Stomach smooth muscle (tissue), 2 donors: Measurements from ENCODE around the gene PROM2.

ENCODE experiments used
- H3K27ac ChIP-seq: one replicate; pipeline ENCODE4 v1.7.0; 2013; ENCODE audit warnings: mild to moderate bottlenecking, low read length, inconsistent platforms
- H3K27me3 ChIP-seq, 2 donors: one replicate each; pipeline ENCODE4 v1.7.0; 2013; ENCODE audit warnings: low read length in 2 of 2; ENCODE audit not compliant: insufficient read depth in 2 of 2, control insufficient read depth in 1 of 2
- H3K36me3 ChIP-seq, 2 donors: one replicate each; pipeline ENCODE4 v1.7.0; 2013; ENCODE audit warnings: low read length in 2 of 2; ENCODE audit not compliant: control insufficient read depth in 2 of 2, insufficient read depth in 2 of 2
- H3K4me1 ChIP-seq: one replicate; pipeline ENCODE4 v1.7.0; 2013; ENCODE audit warnings: low read length; ENCODE audit not compliant: control insufficient read depth, insufficient read depth
- H3K4me3 ChIP-seq, 2 donors: one replicate each; pipeline ENCODE4 v1.7.0; 2013; ENCODE audit warnings: low read length in 2 of 2
- H3K9ac ChIP-seq, 2 donors: one replicate each; pipeline ENCODE4 v1.7.0; 2013; ENCODE audit warnings: low read length in 2 of 2, mild to moderate bottlenecking in 1 of 2
- H3K9me3 ChIP-seq, 2 donors: one replicate each; pipeline ENCODE4 v1.7.0; 2013; ENCODE audit warnings: low read length in 2 of 2; ENCODE audit not compliant: control insufficient read depth in 2 of 2
- donor health status: healthy.
- donor health status: Pancreatic carcinoma.

Gene PROM2

DNA sequence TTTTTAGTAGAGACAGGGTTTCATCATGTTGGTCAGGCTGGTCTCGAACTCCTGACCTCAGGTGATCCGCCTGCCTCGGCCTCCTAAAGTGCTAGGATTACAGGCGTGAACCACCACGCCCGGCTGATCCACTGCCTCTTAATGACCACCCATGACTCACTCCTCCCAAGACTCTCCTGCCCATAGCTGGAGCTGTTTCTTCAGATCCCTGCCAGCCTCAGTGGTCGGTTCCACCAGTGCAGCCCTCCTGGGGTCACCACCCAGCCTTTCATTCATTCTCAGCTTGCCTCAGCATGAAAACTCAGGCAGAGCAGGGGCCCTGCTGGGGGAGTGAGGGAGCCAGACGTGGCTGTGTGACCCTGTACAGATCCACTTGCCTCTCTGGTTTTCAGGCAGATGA is 35.4 kb downstream of the PROM2 start:
- H3K4me1 ChIP-seq: peaks cover 6% of the 10 kb centered on the region
- no peak overlapping the region for H3K4me3 ChIP-seq
- no peaks in the 10 kb centered on the region for H3K9me3 ChIP-seq
- H3K36me3 ChIP-seq: no peaks in the 10 kb centered on the region
- no peak overlapping the region for H3K9ac ChIP-seq
- no peak overlapping the region for H3K27ac ChIP-seq
- H3K27me3 ChIP-seq: peaks cover 0 to 3% of the 10 kb centered on the region in 2 donors

DNA sequence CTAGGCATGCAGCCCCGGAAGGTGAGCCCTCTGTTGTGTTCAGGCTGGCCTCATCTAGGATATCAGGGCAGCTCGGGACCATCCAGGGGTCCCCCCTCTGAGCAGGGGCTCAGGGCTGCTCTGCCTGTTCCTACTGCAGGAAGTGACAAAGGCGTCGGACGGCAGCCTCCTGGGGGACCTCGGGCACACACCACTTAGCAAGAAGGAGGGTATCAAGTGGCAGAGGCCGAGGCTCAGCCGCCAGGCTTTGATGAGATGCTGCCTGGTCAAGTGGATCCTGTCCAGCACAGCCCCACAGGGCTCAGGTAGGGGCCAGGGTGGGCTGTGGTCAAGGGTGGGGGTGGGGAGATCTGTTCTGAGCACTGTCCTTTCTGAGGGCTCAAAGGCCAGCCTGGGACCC is 36.0 kb downstream of the PROM2 start:
- Histone ChIP-seq H3K9ac (no peak overlapping the region), H3K4me1 (peaks cover 5% of the 10 kb centered on the region), H3K4me3 (no peak overlapping the region), H3K27me3 (peaks cover 0 to 2% of the 10 kb centered on the region in 2 donors), H3K36me3 (no peaks in the 10 kb centered on the region), H3K27ac (no peak overlapping the region), H3K9me3 (no peaks in the 10 kb centered on the region)

DNA sequence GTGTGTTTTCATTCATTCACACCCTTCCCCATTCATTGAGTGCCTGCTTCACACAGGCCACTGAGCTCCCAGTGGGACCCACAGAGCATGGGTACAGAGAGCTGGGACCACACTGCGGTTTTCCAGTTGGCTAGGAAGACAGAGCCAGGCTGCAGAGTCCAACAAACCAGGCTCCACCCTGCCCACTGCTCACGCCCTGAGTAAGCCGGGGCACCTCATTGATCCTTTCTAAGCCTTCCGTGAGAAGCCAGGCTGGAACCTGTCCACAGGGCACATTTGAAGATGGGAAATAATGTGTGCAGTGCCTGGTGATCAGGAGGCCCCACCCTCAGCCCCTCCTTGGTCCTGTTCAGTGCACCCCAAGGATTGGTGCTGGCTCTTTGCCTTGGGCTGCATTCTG is 36.4 kb downstream of the PROM2 start:
- Histone ChIP-seq H3K4me1 (peaks cover 2% of the 10 kb centered on the region), H3K27ac (no peak overlapping the region), H3K9me3 (no peaks in the 10 kb centered on the region), H3K36me3 (no peaks in the 10 kb centered on the region), H3K27me3 (peaks cover 0 to 2% of the 10 kb centered on the region in 2 donors), H3K9ac (no peak overlapping the region), H3K4me3 (no peak overlapping the region)

DNA sequence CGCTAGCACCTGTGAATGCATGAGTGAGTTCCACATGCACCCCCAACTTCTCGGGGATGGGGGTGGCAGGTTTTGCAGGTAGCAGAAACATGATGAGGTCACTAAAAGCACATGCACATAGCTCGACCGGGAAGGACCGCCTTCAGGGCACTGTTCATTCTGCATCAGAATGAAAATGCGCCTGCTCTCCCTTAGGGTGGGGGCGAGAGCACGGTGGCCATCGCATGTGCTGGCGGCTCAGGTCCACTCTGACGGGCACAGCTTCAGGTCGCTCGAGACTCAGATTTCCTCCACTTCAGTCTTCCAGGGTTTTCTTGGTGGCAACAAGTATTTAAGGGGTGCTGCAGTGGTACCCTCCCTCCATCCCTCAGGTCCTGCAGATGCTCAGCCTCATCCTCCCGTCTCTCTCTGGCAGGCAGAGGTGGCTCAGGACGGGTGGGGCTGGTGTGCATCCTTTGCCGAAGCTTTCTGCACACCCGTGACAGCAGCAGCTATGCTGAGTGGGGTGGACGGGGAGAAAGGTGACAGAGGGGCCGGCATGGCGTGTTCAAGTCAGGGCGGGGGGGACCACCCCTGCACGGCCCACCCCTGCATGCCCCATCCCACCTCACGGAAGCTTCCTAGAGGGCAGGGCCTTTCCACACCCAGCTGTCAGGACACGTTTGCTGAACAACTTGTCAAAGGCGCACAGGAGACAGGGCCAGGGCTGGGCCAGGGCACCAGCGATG is 37.7 kb downstream of the PROM2 start:
- H3K27ac ChIP-seq: no peak overlapping the region
- peaks cover 0 to 2% of the 10 kb centered on the region in 2 donors for H3K27me3 ChIP-seq
- no peaks in the 10 kb centered on the region for H3K36me3 ChIP-seq
- no peak overlapping the region for H3K4me3 ChIP-seq
- no peaks in the 10 kb centered on the region for H3K9me3 ChIP-seq
- no peak overlapping the region for H3K9ac ChIP-seq
- no peaks in the 10 kb centered on the region for H3K4me1 ChIP-seq

DNA sequence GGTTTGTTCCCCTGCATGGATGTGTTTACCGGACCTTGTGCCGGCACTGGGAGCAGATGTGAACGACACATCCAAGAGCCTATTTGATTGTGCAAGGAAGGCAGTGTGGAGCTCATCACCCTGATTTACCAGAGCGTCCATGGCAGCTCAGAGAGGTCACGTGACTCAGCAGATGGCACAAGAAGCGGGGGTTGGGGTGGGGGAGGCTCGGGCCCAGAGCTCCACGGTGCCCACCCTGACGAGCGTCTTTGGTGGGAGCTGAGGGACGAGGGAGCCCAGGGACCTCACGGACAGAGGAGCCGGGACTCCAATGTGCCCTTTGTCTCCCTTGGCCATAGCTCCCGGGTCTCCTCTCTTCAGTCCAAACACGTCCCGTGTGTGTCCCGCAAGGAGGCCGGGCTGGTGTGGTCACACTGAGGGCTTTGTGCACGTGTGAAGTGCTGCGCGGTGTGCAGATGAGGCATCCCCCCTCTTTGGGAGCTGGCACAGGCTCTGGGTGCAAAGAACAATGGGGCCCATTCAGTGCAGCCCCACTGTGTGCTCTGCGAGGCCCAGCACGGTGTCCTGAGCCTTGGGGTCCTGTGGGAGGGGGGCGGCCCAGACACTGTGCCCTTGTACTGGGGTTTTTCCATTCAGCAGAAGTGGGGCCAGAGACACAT is 38.4 kb downstream of the PROM2 start:
- no peaks in the 10 kb centered on the region for H3K36me3 ChIP-seq
- H3K4me3 ChIP-seq: no peak overlapping the region
- no peak overlapping the region for H3K27ac ChIP-seq
- H3K27me3 ChIP-seq: peaks cover 0 to 2% of the 10 kb centered on the region in 2 donors
- no peak overlapping the region for H3K9ac ChIP-seq
- H3K4me1 ChIP-seq: no peaks in the 10 kb centered on the region
- H3K9me3 ChIP-seq: no peaks in the 10 kb centered on the region

DNA sequence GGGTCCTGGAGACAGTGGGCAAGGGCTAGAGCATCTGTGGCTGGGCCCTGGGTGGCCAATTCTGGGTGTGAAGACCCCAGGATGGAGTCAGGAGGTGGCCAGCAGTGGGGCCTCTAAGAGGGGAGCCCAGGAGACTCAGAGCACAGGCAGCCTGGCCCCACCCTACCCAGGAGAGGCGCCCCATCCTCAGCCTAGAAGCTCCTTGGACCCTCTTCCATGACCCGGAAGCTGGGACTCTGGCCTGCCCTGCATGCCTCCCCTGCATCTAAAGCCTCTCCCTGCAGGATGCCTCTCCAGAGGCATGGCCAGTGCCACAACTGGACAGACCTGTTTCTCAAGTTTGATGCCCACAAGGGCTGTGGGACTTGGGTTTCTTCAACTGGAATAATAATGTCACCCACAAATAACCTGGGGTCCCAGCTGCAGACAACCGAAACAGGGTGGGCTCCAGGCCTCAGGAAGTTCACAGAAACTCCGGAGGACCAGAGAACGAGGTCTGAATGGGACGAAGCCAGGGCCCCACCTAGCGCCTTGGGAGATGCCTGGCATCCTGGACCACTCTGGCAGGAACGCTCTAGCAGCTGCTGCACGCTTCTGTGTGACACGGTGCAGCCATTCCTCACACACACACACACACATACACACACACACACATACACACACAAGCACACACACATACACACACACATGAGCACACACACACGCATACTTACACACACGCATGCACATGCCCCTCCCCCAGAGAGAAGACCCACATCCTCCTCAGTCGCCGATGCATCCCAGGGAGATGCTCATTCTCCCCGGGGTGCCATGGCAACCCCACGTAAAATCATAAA is 39.3 kb downstream of the PROM2 start:
- peaks cover 0 to 2% of the 10 kb centered on the region in 2 donors for H3K27me3 ChIP-seq
- H3K4me3 ChIP-seq: no peak overlapping the region
- H3K27ac ChIP-seq: no peak overlapping the region
- H3K9me3 ChIP-seq: no peaks in the 10 kb centered on the region
- H3K9ac ChIP-seq: no peak overlapping the region
- H3K36me3 ChIP-seq: no peaks in the 10 kb centered on the region
- H3K4me1 ChIP-seq: no peaks in the 10 kb centered on the region

DNA sequence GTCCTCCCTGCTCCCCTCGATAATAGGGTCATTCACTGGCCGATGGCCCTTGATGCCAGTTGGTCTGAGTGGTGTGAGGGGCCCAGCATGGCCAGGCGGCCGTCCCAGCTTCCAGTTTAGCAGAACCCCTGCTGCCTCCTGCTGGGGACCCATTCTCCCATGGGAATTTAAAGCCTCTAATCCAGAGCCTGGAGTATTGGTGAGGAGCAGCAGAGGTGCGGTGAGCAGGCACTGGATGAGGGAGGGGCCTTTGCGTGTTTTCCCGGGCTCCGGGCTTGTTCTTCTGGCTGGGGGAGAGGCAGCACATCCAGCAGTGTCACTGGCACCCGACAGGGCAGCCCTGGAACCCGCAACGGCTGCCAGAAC is 40.3 kb downstream of the PROM2 start:
- Histone ChIP-seq H3K27ac (no peak overlapping the region), H3K9me3 (no peaks in the 10 kb centered on the region), H3K36me3 (no peaks in the 10 kb centered on the region), H3K4me1 (no peaks in the 10 kb centered on the region), H3K9ac (no peak overlapping the region), H3K27me3 (peaks cover 0 to 2% of the 10 kb centered on the region in 2 donors), H3K4me3 (no peak overlapping the region)

DNA sequence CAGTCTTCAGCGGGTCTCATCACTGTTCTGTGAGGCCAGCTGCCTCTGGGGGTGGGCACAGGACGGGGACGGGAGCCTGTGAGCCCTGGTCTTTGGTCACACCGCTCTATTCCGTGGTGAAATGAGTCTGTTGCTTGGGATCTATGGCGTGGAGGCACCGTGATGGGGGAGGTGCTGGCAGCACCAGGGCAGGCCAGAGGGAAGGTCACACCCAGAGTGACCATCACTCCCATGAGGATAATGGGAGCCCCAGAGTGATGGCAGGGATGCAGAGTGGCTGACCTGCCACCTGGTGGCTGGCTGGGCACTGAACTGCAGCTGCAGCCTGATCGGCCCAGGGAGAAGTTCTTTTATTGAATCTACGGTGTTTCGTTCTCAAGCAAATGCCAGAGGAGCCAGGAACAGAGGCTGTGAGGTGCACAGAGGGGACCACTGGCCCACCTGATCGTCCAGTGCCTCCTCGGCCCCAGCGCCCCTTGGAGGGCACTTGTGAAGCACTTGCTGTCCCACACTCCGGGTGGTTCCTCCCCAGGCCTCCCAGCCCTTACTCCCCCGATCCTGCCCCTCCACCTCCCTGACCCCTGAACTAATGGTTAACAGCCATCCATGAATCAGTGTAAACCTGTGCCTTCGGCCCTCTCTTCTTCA is 40.8 kb downstream of the PROM2 start:
- no peak overlapping the region for H3K27ac ChIP-seq
- H3K9ac ChIP-seq: no peak overlapping the region
- H3K27me3 ChIP-seq: peaks cover 0 to 2% of the 10 kb centered on the region in 2 donors
- no peaks in the 10 kb centered on the region for H3K36me3 ChIP-seq
- no peak overlapping the region for H3K4me3 ChIP-seq
- H3K4me1 ChIP-seq: no peaks in the 10 kb centered on the region
- H3K9me3 ChIP-seq: no peaks in the 10 kb centered on the region

DNA sequence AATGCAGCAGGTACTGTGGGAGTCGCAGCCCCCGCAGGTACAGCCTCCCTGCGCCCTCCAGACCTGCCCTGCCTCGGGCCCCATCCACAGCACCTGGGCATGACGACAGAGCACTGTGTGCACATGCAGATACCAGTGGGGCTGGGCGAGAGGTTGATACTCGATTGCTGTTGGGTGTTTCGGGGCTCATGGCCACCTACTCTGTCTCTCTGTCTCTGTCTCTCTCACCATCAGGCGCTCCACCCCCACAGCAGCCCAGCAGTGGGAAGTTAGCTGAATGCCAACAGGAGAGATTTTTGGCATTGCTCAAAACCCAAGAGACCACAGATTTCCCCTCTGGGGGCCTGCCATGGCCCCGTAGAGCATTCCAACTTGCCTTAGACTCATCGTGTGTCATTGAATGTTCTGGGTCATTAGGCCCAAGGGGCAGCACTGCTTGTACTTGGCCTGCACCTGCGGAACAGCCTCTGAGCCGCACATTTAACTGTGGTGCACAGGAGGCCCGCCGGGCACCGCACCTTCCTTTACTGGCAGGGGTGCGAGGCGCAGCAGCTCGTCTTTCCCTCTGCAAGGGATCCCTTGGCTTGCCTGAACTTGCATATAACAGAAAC is 41.7 kb downstream of the PROM2 start:
- Histone ChIP-seq H3K9ac (no peak overlapping the region), H3K9me3 (no peaks in the 10 kb centered on the region), H3K27me3 (peaks cover 0 to 2% of the 10 kb centered on the region in 2 donors), H3K27ac (no peak overlapping the region), H3K4me3 (no peak overlapping the region), H3K4me1 (no peaks in the 10 kb centered on the region), H3K36me3 (no peaks in the 10 kb centered on the region)

DNA sequence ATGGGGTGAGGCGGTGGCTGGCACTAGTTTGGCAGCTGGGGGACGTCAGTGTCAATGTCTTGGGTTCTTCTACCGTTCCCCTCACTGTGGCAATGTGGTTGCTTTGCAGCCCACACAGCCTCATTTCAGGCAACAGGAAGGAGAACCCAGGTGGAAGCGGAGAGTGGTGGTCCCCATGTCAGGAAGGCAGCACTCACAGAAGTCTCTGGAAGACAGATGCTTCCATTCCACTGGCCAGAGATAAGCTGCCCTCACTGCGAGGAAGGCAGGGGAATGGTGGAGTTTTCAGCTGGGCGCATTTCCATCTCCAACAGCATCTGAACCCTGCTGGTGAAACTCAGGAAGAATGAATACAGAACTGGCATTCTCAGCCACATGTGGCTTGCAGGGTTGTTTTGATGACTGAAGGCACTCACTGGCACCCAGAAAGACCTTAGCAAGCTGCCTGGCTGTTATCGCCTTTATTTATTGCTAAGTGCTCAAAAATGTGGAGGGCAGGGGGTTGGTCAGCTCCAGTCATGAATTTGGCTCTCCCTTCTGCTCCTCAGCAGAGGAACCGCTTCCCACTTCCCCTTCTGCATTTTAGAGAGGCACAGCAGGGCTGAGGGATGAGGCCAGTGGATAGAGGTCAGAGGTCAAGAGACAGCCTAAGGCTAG is 42.3 kb downstream of the PROM2 start:
- Histone ChIP-seq H3K4me1 (no peaks in the 10 kb centered on the region), H3K4me3 (no peak overlapping the region), H3K27ac (no peak overlapping the region), H3K9ac (no peak overlapping the region), H3K9me3 (no peaks in the 10 kb centered on the region), H3K36me3 (no peaks in the 10 kb centered on the region), H3K27me3 (no peaks in the 10 kb centered on the region)
